ENCODE results near the gene NHSL2.

DNA sequence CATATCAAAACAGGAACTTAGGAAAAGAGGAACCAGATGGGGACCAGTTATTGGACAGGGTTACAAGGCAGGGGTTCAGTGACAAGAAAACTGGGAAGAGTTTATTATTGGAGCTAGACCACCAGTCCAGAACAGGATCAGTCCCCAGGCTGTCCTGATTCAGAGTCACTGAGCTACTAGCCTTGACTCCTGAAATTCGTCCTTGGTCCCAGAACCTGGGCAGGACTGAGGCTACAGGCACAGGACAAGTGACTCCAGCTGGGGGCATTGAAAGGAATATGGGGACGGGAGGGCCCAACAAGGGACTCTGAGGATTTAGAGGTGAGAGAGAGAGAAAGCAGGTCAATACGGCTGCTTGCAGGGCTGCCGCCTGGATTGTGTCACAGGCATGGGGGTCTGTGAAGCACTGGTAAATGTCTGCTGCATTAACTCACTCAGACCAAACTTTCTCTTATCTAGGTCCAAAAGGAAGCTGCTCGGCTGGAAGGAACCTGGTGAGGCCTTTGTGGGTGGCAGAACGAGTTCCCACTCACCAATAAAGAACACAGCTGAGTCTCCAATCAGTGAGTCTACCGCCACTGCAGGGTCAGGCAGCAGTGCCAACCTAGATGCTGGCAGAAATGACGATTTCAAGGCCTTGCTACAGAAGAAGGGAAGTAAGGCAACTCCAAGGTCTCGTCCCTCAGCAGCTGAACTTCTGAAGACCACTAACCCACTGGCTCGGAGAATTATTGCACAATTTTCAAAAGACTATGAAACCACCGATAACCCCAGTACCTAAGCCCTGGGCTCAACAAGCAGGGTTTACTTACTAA lies 232.4 kb downstream of the NHSL2 start:
- TF ChIP-seq, protein P1, sequence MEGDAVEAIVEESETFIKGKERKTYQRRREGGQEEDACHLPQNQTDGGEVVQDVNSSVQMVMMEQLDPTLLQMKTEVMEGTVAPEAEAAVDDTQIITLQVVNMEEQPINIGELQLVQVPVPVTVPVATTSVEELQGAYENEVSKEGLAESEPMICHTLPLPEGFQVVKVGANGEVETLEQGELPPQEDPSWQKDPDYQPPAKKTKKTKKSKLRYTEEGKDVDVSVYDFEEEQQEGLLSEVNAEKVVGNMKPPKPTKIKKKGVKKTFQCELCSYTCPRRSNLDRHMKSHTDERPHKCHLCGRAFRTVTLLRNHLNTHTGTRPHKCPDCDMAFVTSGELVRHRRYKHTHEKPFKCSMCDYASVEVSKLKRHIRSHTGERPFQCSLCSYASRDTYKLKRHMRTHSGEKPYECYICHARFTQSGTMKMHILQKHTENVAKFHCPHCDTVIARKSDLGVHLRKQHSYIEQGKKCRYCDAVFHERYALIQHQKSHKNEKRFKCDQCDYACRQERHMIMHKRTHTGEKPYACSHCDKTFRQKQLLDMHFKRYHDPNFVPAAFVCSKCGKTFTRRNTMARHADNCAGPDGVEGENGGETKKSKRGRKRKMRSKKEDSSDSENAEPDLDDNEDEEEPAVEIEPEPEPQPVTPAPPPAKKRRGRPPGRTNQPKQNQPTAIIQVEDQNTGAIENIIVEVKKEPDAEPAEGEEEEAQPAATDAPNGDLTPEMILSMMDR (IDR thresholded peaks at IDR 0.05 in 4 of 5, conservative IDR thresholded peaks at IDR 0.05 in 1 of 5), result no peak
- TF ChIP-seq POLR2A (IDR thresholded peaks at IDR 0.05), result no peak
